SH-SY5Y (cell line): ENCODE measurements around the gene GPBP1L1.

Experiments
- GATA2 ChIP-seq: IDR thresholded peaks from 2 replicates; pipeline ENCODE4 v1.6.1; 2011; ENCODE audit warnings: mild to moderate bottlenecking, low read depth, low read length
- GATA3 ChIP-seq: IDR thresholded peaks from 2 replicates; pipeline ENCODE4 v1.6.1; 2011; ENCODE audit warnings: low read depth, mild to moderate bottlenecking, low read length, moderate library complexity

DNA sequence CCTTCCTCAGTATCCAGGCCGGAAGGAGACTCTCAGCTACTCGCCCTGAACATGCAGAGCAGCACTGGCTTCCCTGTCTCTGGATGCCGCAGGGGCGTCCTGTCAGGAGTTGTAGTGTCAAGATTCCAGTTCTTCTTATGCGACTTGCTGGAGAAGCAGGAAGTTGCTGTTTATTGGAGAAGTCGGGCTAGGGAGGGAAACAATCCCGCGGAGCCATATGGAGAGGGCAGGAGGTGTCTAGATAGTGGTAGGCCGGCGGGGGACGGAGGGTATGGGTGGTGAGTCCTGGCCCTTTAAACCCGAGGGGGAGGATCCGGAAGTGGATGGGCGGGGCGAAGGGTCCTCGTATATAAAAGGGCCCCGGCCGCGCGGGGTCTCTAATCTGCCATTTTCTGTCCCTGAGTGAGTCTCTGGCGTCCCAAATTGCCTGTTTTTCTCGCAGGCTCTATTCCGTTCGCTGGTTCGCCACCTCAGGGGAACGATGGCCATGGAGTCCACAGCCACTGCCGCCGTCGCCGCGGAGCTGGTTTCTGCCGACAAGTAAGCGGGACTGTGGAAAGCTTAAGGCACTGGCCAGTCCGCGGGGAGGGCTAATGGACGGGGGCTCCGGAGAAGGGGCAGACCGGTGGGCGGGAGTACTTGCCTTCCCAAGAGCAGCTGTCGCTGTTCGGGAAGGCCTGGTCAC lies 102.5 kb downstream of the GPBP1L1 start, which contains the start of gene NASP:
- TF ChIP-seq GATA2 (0 out of 2 replicates have a peak, but pooled peaks have one; percentile 5), GATA3 (no peak)
